BE2C (cell line): ENCODE results near the gene FIG4.
A peak's percentile ranks its signal among the peaks of the same experiment; 100 is the strongest.
"Not testable (repeated sequence)": the region's sequence is repeated elsewhere in the genome, so short reads cannot be mapped to it uniquely, and the experiment has no call there.

Experiments
- DNase-seq: peaks from one replicate; pipeline ENCODE4 v3.0.0-alpha.2; 2020
- H3K27me3 ChIP-seq: fragments of 250-450 bp; sonication (Bioruptor Pico); 2 replicates; pipeline ENCODE4 v1.5.1; 2020; ENCODE audit warnings: mild to moderate bottlenecking
- H3K36me3 ChIP-seq: fragments of 250-450 bp; sonication (Bioruptor Pico); 2 replicates; pipeline ENCODE4 v1.5.1; 2020; ENCODE audit warnings: mild to moderate bottlenecking
- H3K4me1 ChIP-seq: fragments of 250-450 bp; sonication (Bioruptor Pico); 2 replicates; pipeline ENCODE4 v1.5.1; 2020
- H3K4me3 ChIP-seq: 2 replicates; pipeline ENCODE4 v1.5.1; 2011; ENCODE audit warnings: low read depth, low read length
- H3K9me3 ChIP-seq: fragments of 250-450 bp; sonication (Bioruptor Pico); 2 replicates; pipeline ENCODE4 v1.5.1; 2020
- CTCF ChIP-seq: IDR thresholded peaks from 2 replicates; pipeline ENCODE4 v1.5.1; 2012; ENCODE audit warnings: mild to moderate bottlenecking, low read depth, low read length

FIG4 gene

GRCh38 chr6:109815054-109815453 is 124.0 kb downstream of the FIG4 start:
- H3K4me3 ChIP-seq = no peak overlapping the region
- H3K27me3 ChIP-seq = no peaks in the 10 kb centered on the region
- no peaks in the 10 kb centered on the region; the same call in 1 of the 2 replicates for H3K4me1 ChIP-seq
- H3K36me3 ChIP-seq = no peaks in the 10 kb centered on the region
- no peak for TF ChIP-seq CTCF
- DNase-seq = no peak
- no peaks in the 10 kb centered on the region for H3K9me3 ChIP-seq

- Histone ChIP-seq H3K36me3 (no peaks in the 10 kb centered on the region), H3K4me3 (no peak overlapping the region), H3K27me3 (no peaks in the 10 kb centered on the region), H3K4me1 (no peaks in the 10 kb centered on the region; the same call in 1 of the 2 replicates), H3K9me3 (no peaks in the 10 kb centered on the region)
- TF ChIP-seq CTCF = no peak
- peak; percentile 18 for DNase-seq
These were observed 125.6 kb downstream of the FIG4 start for GRCh38 chr6:109816452-109817374.

GRCh38 chr6:109820706-109821350 is 129.7 kb downstream of the FIG4 start:
- H3K27me3 ChIP-seq = no peaks in the 10 kb centered on the region
- DNase-seq = no peak
- no peak for TF ChIP-seq CTCF
- no peak overlapping the region for H3K4me3 ChIP-seq
- H3K36me3 ChIP-seq = no peaks in the 10 kb centered on the region
- H3K4me1 ChIP-seq = no peaks in the 10 kb centered on the region; the same call in 1 of the 2 replicates
- H3K9me3 ChIP-seq = no peaks in the 10 kb centered on the region

- no peak for DNase-seq
- Histone ChIP-seq H3K4me3 (no peak overlapping the region), H3K27me3 (no peaks in the 10 kb centered on the region), H3K9me3 (no peaks in the 10 kb centered on the region), H3K4me1 (no peaks in the 10 kb centered on the region; the same call in 1 of the 2 replicates), H3K36me3 (no peaks in the 10 kb centered on the region)
- no peak for TF ChIP-seq CTCF
These were observed 130.3 kb downstream of the FIG4 start for GRCh38 chr6:109821428-109821827.

GRCh38 chr6:109824105-109824504 is 133.0 kb downstream of the FIG4 start:
- DNase-seq = no peak
- H3K9me3 ChIP-seq = no peaks in the 10 kb centered on the region
- TF ChIP-seq CTCF = no peak
- no peaks in the 10 kb centered on the region for H3K27me3 ChIP-seq
- H3K4me1 ChIP-seq = no peaks in the 10 kb centered on the region
- no peaks in the 10 kb centered on the region for H3K36me3 ChIP-seq
- H3K4me3 ChIP-seq = no peak overlapping the region

GRCh38 chr6:109826551-109826950 is 135.5 kb downstream of the FIG4 start:
- no peak for DNase-seq
- Histone ChIP-seq H3K36me3 (no peaks in the 10 kb centered on the region), H3K27me3 (no peaks in the 10 kb centered on the region), H3K4me1 (no peaks in the 10 kb centered on the region), H3K9me3 (no peaks in the 10 kb centered on the region), H3K4me3 (no peak overlapping the region)
- TF ChIP-seq CTCF = no peak

GRCh38 chr6:109831352-109831751 is 140.3 kb downstream of the FIG4 start:
- H3K36me3 ChIP-seq, H3K4me1 ChIP-seq, H3K4me3 ChIP-seq, H3K27me3 ChIP-seq, DNase-seq, H3K9me3 ChIP-seq: not testable (repeated sequence)
